Measurements from ENCODE around the gene ARHGAP10.

DNA sequence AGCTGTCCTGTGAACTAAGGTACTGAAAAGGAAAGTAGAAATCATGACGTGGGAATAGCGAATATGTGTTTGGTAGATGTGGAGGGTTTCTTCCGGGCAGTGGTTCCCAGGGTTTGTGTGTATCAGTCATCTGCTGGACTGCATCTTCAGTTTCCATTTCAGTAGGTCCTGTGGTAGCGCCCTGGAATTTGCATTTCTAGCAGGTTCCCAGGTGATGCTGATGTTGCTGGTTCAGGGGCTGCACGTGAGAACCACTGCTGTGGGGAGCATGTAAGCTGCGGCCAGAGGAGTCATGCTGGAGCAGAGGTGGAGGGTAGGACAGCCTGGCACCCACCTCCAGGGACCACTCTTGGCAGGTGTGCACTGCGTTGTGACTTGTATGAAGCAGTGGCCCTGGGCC is 47.1 kb downstream of the ARHGAP10 start:
- no peak for TF ChIP-seq POLR2A (IDR thresholded peaks at IDR 0.05)
- TF ChIP-seq, protein P1, sequence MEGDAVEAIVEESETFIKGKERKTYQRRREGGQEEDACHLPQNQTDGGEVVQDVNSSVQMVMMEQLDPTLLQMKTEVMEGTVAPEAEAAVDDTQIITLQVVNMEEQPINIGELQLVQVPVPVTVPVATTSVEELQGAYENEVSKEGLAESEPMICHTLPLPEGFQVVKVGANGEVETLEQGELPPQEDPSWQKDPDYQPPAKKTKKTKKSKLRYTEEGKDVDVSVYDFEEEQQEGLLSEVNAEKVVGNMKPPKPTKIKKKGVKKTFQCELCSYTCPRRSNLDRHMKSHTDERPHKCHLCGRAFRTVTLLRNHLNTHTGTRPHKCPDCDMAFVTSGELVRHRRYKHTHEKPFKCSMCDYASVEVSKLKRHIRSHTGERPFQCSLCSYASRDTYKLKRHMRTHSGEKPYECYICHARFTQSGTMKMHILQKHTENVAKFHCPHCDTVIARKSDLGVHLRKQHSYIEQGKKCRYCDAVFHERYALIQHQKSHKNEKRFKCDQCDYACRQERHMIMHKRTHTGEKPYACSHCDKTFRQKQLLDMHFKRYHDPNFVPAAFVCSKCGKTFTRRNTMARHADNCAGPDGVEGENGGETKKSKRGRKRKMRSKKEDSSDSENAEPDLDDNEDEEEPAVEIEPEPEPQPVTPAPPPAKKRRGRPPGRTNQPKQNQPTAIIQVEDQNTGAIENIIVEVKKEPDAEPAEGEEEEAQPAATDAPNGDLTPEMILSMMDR (IDR thresholded peaks at IDR 0.05), result no peak

Measured in Peyer's patch (tissue), 4 donors.